HG02798 (cell line): ENCODE data around the gene KCTD1.

Experiments used
- ATAC-seq: cut with Tn5 transposase; IDR thresholded peaks from one replicate; pipeline ENCODE4 v1.9.1; 2021; ENCODE audit warnings: mild to moderate bottlenecking; ENCODE audit not compliant: unreplicated experiment, poor library complexity

The KCTD1 gene

DNA sequence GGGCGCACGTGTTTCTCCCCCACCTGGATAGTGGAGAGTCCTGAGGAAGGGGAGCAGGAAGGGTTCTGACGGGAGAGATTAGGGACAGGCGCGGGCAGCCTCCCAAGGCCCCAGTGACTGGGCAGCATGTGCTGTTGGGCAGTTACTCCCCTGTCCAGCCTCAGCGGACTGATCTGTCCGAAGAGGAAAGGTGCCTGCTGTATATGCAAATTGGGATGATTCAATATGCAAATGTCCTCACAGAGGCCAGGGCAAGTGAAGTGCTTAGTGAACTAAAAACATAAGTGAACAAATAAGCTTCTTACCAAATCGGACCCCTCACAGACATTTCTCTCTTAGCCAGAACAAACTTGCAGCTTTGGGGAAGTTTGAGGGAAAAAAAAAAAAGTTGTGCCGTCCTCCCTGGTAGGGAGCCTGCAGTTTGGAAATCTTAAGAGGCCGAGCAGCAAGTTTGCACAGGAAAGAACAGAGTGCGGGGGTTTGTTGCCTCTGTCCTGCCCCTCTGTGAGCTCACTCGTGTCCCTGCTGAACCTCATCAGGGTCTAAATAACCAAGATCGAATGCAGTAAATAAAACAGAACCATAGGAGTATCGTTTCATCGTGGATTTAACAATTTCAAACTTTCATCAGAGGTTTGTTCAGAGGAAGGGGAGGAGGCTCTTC lies 141.4 kb downstream of the KCTD1 start:
- ATAC-seq: no peak

DNA sequence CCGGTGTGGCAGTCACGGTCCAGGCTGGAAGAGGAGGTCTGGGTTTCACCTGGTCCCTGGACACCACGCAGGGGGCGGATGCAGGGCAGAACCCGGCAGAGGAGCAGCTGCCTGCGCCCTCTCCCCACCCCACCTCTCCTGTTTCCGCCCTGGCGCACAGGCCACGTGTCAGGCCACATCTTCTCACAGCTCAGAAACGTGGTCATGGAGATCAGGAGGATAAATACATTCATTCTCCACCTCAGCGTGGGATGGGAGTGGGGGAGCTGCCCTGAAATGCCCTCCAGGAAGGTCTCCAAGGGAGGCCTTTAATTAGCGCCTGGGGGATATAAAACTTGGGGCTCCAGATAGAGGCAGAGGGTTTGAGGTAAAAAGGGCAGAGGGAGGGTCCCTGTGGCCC lies 142.0 kb downstream of the KCTD1 start:
- ATAC-seq: no peak

DNA sequence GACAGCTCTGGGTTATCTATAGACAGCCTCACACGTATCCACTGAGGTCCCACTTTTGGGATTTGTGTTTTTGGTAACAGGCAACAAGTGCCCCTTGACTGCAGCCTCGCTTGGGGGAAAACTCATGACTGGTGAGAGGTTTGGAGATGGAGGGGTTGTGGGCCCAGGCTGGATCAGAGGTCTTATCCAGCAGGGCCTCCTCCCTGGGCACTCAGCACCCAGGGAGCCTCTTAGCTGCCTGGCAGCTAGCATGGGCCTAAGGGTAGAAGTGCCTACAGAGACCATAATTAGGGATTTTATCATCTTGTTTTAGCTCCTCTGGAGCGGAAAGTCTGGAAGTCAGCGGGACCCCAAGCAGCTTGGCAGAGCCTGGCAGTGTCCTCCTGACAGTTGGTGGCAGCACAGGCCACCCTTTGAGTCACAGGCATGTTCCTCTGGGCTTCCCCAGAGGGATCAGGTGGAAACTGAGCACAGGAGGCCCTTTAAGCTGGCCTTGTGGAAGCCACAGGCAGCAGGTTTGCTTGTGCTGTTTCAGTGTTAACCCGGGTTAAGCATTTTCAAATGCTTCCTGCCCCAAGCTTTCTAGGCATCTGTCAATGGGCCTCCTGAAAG lies 143.1 kb downstream of the KCTD1 start:
- ATAC-seq: peak; percentile 81
